HUDEP-2 (cell line): ENCODE results near the gene ARHGAP26.

ENCODE experiments used
- DNase-seq, 76 experiments: peaks; one replicate each; lab custom pipeline; 2025; ENCODE audit not compliant: unreplicated experiment in 76 of 76; lab: John Stamatoyannopoulos, UW

ARHGAP26 gene

DNA sequence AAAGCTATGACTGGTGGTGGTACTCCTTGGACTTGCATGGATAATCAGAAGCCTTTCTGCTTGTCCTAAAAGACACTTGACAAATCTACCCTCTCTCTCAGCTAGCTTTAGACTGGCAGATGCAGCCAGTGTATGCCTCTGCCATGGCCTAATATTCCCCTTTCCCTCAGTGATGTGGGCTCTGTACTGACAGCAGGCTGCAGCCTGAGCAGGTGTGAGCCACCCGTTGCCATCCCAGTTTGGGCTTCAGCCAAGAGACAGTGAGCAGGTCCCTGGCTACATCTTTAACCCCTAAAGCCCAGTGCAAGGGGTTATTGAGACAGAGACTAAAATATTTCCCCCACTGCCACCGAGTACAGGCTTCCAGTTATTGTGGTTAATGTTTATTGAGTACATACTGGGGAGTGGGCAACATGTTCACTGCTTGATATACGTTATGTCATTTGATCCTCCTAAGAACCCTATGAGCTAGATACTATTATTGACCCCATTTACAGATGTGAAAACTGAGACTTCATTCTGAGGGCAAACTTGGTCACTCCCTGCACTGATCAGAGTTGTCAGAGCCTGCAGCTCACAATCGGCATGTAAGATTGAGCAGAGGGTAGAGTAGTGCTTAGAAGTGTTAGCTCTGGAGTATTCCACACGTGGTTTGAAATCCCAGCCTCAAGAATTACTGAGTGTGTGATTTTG, 254.2 kb downstream of the ARHGAP26 start:
- no peak for DNase-seq

GRCh38 chr5:143025376-143025775, 255.2 kb downstream of the ARHGAP26 start:
- DNase-seq: no peak

DNA sequence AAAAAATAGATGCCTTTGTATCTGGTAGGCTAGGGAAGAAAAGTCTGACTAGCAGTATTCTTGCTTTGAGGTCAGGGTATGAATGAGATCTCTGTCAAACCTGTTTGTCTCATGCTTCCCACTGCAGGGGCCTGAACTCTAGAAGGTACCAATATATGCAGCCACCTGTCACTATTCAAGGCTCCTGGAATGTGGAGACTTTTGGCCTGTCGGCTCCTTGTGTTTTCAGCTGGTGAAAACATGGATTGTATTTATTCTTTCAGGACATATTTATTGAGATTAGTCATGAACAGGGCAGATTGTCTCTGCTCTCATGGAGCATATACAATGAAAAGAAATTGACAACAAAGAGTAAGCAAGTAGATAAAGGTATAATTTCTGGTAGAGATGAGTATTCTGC, 255.8 kb downstream of the ARHGAP26 start:
- DNase-seq: no peak

DNA sequence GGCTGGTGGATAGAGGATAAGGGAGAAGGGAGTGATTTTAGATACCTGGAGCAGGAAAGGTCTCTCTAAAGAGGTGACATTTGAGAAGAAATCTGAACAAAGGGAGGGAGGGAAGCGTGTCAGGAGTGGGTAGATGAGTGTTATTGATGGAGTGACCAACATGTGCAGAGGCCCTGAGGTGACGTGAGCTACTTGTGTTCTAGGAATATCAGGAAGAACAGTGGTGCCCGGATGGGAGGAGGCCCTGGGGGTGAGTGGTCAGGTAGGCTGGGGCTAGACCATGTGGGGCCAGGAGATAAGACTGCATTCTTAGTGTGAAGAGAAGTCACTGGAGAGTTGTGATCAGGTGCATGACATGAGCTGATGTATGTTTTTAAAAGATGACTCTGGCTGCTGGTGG, 256.2 kb downstream of the ARHGAP26 start:
- DNase-seq: peak in 2 of 76 experiments; percentile 4

- no peak for DNase-seq
Measured at GRCh38 chr5:143029293-143029692, 259.1 kb downstream of the ARHGAP26 start.

DNA sequence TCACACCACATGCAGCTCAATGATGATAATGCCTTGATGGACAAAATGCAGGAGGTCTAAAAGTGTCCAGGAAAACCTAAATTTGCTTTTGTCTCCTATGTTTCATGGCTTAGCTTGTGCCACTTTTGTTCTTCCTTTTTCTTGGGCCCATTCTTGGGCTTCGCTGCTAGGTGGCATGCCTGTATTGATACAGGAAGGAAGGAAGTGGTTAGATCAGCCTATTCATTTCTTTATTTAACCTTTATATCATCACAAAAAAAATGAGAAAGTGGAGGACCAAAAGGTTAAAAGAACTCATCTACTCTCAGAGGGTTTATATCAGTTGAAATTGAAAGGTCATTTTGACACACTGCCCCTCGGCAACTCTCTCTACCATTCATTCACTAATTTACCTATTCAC, 260.2 kb downstream of the ARHGAP26 start:
- no peak for DNase-seq

- no peak for DNase-seq
Measured at GRCh38 chr5:143031781-143032580, 261.8 kb downstream of the ARHGAP26 start.

- DNase-seq: no peak
Measured at GRCh38 chr5:143032581-143032836, 262.3 kb downstream of the ARHGAP26 start.

GRCh38 chr5:143033535-143034250, 263.5 kb downstream of the ARHGAP26 start:
- no peak for DNase-seq

- DNase-seq: no peak
Measured at GRCh38 chr5:143036146-143036927, 266.2 kb downstream of the ARHGAP26 start.

DNA sequence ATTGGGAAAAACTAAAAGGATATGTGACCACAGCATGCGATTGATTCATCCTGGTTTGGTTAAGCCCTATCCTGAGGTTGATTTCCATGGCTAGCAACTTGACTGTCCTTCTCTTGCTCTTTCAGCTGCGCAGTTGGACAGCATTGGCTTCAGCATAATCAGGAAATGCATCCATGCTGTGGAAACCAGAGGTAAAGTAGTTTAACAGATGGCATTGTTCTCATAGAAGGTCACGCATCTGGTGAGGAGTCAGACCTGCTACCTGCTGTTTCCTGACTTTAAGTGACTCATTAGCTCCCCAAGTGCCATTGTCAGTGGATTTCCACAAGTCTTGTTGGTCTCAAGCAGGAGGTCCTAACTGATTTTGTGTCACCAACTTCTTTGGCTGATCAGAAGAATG, 266.9 kb downstream of the ARHGAP26 start:
- DNase-seq: no peak

GRCh38 chr5:143037708-143038107, 267.5 kb downstream of the ARHGAP26 start:
- DNase-seq: no peak

DNA sequence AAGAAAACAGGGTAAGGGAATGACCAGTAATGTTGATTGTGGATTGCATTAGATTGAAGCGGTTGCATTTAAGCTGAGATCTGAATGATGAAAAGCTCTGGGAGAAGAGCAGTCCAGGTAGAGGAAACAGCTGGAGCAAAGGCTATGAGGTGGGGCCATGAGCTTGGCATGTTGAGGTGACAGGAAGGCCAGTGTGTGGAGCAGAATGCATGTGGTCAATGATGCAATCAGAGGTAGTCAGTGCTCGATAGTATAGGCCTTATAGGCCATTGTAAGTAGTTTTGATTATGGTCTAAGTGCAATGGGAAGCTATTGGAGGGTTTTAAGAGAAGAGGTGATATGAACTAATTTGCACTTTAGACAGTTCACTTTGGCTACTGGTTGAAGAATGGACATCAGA, 270.4 kb downstream of the ARHGAP26 start:
- DNase-seq: no peak

DNA sequence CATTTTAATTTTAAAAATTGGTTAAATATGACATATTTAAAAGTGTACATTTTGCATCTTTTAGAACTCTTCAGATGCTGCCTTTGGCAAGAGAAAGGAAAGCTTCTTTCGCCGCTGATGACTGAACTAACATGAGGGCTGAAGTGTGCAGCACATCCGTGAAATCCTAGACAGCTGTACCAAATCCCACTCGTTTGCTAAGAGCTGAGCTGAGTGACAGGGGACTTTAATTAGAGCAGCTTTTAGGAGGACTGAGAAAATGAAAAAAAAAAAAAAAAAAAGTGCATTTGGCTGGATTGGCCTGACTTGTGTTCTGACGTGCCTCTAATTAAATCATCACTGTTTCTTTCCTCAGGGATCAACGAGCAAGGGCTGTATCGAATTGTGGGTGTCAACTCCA, 271.3 kb downstream of the ARHGAP26 start:
- no peak for DNase-seq

- DNase-seq: no peak
Measured at GRCh38 chr5:143041972-143042770, 272.0 kb downstream of the ARHGAP26 start.

DNA sequence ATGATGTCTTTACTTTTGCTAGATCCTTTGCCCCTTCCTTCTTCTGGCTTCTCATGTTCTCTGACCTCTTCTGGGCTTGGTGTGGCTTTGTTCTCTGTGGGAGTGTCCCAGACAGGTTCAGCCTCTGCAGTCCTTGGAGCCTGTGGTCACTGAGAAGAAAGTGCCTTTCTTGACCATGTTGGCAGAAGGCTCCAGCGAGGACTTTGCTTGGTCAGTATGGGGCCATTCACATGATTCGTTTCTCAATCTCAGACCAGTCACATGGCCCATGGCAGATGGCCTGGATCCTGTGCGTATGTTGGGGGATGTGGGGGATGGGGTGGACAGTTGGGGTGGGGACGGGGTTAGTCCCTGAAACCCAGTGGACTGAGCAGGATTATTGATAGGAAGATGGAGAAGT, 274.1 kb downstream of the ARHGAP26 start:
- DNase-seq: no peak

GRCh38 chr5:143045062-143045461, 274.9 kb downstream of the ARHGAP26 start:
- DNase-seq: no peak

GRCh38 chr5:143046314-143046713, 276.1 kb downstream of the ARHGAP26 start:
- no peak for DNase-seq

DNA sequence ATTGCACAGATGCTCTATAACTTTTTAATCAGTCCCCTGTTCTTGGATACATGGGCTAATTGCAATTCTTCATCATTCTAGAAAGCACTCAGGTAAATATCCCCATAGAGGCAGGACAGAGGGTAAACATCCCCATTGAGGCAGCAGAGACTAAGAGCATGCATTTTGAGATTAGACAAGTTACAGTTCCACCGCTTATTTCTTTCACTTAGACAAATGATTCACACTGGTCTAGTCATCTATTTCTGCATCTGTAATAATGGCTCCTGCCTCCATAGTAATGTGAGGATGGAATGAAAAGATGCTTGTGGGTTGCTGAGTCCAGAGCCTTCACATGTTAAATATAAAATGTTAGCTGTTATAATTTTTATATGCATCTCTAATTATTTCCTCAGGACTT, 276.9 kb downstream of the ARHGAP26 start:
- DNase-seq: no peak

DNA sequence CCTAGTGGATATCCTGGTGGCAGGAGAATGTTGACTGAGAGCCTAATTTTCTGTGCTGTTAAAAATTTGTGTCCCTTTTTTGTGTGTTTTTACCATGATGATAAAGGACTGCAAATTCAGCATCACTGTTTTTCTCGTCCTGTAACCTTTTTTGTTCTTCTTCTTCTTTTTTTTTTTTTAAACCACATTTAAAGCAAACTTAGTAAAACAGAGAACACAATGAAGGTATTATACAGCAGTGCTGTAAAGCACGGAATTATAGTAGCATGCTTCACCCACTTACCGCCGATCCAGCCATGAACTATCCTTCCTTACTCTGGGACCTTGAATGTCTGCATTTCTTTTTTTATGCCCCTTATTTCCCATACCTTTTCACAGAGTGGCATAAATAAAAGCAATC, 280.0 kb downstream of the ARHGAP26 start:
- no peak for DNase-seq
